Activated T-helper 17 cell treated with anti-CD3 and anti-CD28 coated beads, Interleukin-2, amount 50 U/mL, for 72 hours (primary cell): ENCODE measurements around the gene DYNC2H1. TPM values are rescaled to one million over a fixed set of nuclear protein-coding genes. Genes with fewer than 3 reads are reported as not detected.
"Not testable (repeated sequence)": the region's sequence is repeated elsewhere in the genome, so short reads cannot be mapped to it uniquely, and the experiment has no call there.

Source experiments
- ATAC-seq: fragments of 150-1000 bp; cut with Tn5 transposase; replicated peaks from 2 replicates; pipeline ENCODE4 v1.10.0; 2021; ENCODE audit warnings: mild to moderate bottlenecking, moderate library complexity
- H3K27ac Mint-ChIP-seq: one replicate; pipeline ENCODE4 v1.8.0; 2022; ENCODE audit warnings: mixed read lengths
- H3K27me3 Mint-ChIP-seq: one replicate; pipeline ENCODE4 v1.8.0; 2022; ENCODE audit warnings: mixed read lengths
- H3K36me3 Mint-ChIP-seq: one replicate; pipeline ENCODE4 v1.8.0; 2022; ENCODE audit warnings: low read depth, mild to moderate bottlenecking, mixed read lengths
- H3K4me1 Mint-ChIP-seq: one replicate; pipeline ENCODE4 v1.8.0; 2022; ENCODE audit warnings: mixed read lengths
- H3K4me3 Mint-ChIP-seq: one replicate; pipeline ENCODE4 v1.8.0; 2022; ENCODE audit warnings: mild to moderate bottlenecking, mixed read lengths
- H3K9me3 Mint-ChIP-seq: one replicate; pipeline ENCODE4 v1.8.0; 2022; ENCODE audit warnings: mixed read lengths
- total RNA-seq, 2 donors: library from RNA; stranded (reverse); gene quantifications; one replicate each; pipeline ENCODE4 v1.2.3, GENCODE V29; 2022

Gene DYNC2H1
- total RNA-seq, 2 donors from 2014 or later: 2.2 to 2.5 TPM

DNA sequence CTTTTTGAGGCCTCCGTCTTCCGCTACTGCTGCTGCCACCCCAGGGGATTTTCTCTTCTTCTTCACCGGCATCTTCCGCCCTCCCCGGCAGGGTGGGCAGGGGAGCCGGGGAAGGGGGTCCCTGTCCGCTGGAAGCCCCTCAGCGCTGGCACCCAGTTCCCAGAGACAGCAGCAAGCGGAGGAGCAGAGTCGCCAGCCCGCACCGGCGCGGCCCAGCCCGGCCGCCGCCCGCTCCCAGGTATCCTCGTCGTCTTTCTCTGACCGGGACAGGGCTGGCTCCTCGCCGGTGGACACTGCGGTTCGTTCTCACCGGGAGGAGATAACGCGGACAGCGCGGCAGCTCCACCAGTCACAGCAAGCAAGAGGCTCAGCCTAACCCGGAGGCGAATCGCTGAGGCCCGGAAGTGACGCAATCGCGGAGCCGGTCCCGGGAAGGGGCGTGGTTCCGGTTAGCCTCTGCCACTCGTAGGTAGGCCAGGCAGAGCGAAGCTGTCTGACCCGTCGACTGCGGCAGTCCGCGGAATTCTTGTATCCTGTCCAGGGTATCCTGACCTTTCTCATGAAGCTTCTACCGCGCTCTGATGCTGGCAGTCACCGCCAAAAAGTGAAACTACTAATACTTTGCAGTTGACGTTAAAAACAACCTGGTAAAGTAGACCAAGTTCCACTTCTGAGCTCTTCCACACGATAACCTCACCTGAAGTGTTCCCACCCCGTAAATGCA lies 17.3 kb upstream of the DYNC2H1 start, which contains the start of gene DCUN1D5:
Gene DCUN1D5 (minus strand): TSS at position 360 of the 724 bp plus-strand sequence. CDS start 288 bp downstream, at position 72.
- H3K4me3 Mint-ChIP-seq: peak within 1 kb of the TSS; percentile 90

DNA sequence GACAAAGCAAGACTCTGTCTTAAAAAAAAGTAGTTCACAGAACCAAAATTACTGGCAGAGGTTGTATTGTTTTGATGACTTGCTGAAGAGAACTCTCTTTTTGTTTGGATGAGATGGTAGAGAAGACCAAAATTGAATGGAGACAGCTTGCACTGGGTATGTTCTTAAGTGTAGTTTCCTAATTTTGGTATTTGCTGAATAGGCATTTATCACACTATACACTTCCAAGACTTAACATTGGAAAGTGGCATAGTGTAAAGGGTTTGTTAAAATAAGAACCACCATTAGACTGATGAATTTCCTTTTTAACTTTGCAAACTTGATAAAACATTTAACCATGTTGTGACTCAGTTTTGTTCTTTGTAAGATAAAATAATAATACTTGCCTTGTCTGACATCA lies 11.9 kb upstream of the DYNC2H1 start:
- Mint-ChIP-seq H3K9me3 (no peaks in the 10 kb centered on the region), H3K36me3 (no peaks in the 10 kb centered on the region)

More for the DNA sequence above, 17.3 kb upstream of the DYNC2H1 start, which contains the start of gene DCUN1D5:
- H3K27ac Mint-ChIP-seq: peak within 1 kb of the TSS; percentile 87
- no peaks in the 10 kb centered on the region for H3K9me3 Mint-ChIP-seq
- peak; percentile 100 for ATAC-seq
- H3K27me3 Mint-ChIP-seq: peaks cover 23% of the 10 kb centered on the region
- H3K4me1 Mint-ChIP-seq: no peaks in the 10 kb centered on the region
- peaks cover 39% of the 10 kb centered on the region for H3K36me3 Mint-ChIP-seq

DNA sequence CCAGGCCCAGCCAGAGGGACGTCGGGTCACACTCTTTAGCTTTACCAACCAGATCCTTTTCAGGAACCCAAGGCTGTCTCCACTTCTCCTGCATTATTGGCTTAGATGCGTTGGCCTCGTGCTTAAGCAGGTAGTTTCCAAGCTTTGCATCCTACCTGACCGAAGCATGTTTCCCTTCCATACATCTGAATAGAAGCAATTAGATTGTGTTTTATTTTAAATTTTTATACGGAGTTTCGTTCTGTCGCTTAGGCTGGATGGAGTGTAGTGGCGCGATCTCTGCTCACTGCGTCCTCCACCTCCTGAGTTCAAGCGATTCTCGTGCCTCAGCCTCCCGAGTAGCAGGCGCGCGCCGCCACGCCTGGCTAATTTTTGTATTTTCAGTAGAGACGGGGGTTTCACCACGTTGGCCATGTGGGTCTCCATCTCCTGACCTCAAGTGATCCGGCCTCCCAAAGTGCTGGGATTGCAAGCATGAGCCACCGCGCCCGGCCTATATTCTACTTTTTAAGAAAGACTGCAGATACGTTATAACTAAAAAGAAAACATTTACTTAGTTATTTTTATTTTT lies 677 bp downstream of the DYNC2H1 start:
- Mint-ChIP-seq H3K27ac (peak overlapping the region; percentile 89), H3K4me3 (peak overlapping the region; percentile 92), H3K9me3 (no peaks in the 10 kb centered on the region), H3K36me3 (peaks cover 7% of the 10 kb centered on the region), H3K27me3 (no peaks in the 10 kb centered on the region), H3K4me1 (peaks cover 4% of the 10 kb centered on the region)
- ATAC-seq: no peak

More for the DNA sequence above, 11.9 kb upstream of the DYNC2H1 start:
- H3K4me3 Mint-ChIP-seq: no peak overlapping the region
- ATAC-seq: no peak
- no peaks in the 10 kb centered on the region for H3K4me1 Mint-ChIP-seq
- H3K27me3 Mint-ChIP-seq: peaks cover 47% of the 10 kb centered on the region
- no peak overlapping the region for H3K27ac Mint-ChIP-seq

DNA sequence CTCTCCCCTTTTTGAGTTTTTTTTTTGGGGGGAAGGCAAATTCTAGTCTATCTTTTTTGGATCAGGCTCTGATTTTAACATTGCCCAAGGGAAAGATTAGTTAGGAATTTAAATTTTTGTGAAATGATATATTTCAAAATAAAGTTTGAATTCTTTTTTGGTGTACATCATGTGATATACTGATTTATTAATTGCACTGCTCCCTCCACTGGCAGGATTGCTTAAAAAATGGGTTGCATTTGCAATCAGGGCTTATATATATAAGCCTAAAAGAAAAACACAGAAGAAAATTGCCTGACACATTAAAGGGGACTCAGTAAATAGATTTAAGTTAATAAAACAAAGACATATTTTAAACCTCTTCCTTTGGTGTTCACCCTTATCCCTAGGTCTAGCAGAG lies 1.2 kb downstream of the DYNC2H1 start:
- Mint-ChIP-seq H3K27ac (peak overlapping the region; percentile 89), H3K4me1 (peaks cover 4% of the 10 kb centered on the region), H3K9me3 (no peaks in the 10 kb centered on the region), H3K27me3 (no peaks in the 10 kb centered on the region), H3K36me3 (peaks cover 7% of the 10 kb centered on the region), H3K4me3 (peak overlapping the region; percentile 92)
- no peak for ATAC-seq

DNA sequence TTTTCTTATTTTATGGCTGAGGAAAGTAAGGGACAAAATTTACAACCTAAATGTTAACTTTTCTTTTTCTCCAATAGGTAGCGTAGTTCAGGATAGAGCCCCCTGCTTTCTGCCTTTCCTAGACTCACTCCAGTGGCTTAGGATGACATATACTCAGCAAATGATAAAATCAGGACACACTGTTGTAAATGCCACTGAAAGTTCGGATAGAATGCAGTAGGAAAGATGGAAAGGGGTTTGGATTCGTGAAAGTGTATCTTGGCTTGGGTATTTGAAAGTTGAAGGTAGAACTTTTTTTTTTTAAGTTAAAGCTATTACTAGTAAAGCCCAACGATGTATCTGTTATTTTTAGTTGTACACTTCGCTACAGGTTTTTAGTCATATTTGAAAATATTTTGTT lies 2.2 kb downstream of the DYNC2H1 start:
- no peak for ATAC-seq
- no peaks in the 10 kb centered on the region for H3K27me3 Mint-ChIP-seq

DNA sequence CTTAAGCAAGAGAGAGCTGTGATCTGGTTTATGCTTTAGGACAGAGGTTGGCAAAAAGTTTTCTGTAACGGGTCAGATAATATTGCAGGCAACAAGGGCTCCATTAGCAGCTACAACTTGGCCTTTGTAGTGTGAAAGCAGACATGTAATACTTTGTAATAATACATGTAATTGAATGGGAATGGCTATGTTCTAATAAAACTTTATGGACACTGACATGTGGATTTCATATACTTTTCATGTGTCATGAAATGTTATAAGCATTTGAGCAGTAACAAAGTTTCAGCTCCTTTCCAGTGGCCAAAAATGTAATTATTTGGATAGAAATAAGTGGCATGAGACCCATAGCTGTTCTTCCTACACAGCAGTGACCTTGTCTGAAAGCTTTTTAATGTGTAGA lies 3.1 kb downstream of the DYNC2H1 start:
- no peak overlapping the region for H3K27ac Mint-ChIP-seq
- H3K36me3 Mint-ChIP-seq: peaks cover 7% of the 10 kb centered on the region
- no peak overlapping the region for H3K4me3 Mint-ChIP-seq
- H3K27me3 Mint-ChIP-seq: no peaks in the 10 kb centered on the region
- no peaks in the 10 kb centered on the region for H3K9me3 Mint-ChIP-seq
- no peak for ATAC-seq
- peaks cover 4% of the 10 kb centered on the region for H3K4me1 Mint-ChIP-seq

More for the DNA sequence above, 2.2 kb downstream of the DYNC2H1 start:
- Mint-ChIP-seq H3K4me3 (no peak overlapping the region), H3K36me3 (peaks cover 7% of the 10 kb centered on the region), H3K4me1 (peaks cover 4% of the 10 kb centered on the region), H3K27ac (no peak overlapping the region), H3K9me3 (no peaks in the 10 kb centered on the region)

DNA sequence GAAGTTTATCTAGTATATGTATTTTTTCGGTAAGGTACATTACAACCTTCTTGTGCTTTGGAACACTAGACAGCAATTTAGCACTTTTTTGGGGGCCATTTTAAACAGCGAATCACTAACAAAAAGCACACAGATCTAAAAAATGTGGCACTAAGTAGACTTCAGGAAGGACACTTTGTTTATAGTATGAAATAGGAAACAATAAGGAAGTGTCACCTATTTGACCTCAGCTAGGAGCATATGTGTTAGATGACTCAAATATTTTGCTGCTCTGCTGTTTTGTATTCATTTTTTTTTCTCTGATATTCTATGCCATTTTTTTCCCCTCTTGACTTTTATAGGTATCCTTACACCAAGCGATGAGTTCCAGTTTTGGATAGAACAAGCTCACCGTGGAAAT lies 5.6 kb downstream of the DYNC2H1 start:
- Mint-ChIP-seq H3K36me3 (no peaks in the 10 kb centered on the region), H3K4me1 (no peaks in the 10 kb centered on the region), H3K9me3 (no peaks in the 10 kb centered on the region), H3K4me3 (no peak overlapping the region), H3K27me3 (no peaks in the 10 kb centered on the region), H3K27ac (no peak overlapping the region)
- ATAC-seq: no peak

DNA sequence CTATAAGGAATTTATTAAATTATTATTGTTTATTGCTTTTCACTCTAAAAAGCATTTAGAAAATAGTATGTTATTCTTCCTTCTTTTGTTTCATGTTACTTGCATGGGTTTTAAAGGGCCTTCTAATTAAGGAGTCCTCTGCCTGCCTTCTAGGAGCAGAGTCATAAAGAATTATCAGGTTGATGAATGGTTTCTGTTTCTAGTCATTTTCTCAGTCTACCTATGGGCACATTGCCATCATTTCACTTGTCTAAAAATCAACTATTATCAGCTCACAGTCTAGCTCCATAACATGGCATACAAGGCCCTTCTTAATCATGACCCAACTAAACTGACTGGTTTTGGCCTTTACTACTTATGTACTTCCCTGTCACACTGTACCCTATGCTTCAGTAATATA lies 16.2 kb downstream of the DYNC2H1 start:
- no peak overlapping the region for H3K4me3 Mint-ChIP-seq
- H3K9me3 Mint-ChIP-seq: no peaks in the 10 kb centered on the region
- H3K36me3 Mint-ChIP-seq: no peaks in the 10 kb centered on the region
- H3K4me1 Mint-ChIP-seq: no peaks in the 10 kb centered on the region
- no peak overlapping the region for H3K27ac Mint-ChIP-seq
- ATAC-seq: peak; percentile 35
- no peaks in the 10 kb centered on the region for H3K27me3 Mint-ChIP-seq

DNA sequence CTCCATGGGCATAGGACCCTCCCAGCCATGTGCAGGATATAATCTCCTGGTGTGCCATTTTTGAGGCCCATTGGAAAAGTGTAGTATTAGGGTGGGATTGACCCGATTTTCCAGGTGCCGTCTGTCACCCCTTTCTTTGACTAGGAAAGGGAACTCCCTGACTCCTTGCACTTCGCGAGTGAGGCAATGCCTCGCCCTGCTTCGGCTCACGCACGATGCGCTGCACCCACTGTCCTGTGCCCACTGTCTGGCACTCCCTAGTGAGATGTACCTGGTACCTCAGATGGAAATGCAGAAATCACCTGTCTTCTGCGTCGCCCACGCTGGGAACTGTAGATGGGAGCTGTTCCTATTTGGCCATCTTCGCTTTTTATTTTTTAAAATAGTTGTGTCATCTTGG lies 32.8 kb downstream of the DYNC2H1 start:
- H3K4me1 Mint-ChIP-seq, H3K27ac Mint-ChIP-seq, H3K36me3 Mint-ChIP-seq, ATAC-seq, H3K9me3 Mint-ChIP-seq, H3K27me3 Mint-ChIP-seq, H3K4me3 Mint-ChIP-seq: not testable (repeated sequence)

DNA sequence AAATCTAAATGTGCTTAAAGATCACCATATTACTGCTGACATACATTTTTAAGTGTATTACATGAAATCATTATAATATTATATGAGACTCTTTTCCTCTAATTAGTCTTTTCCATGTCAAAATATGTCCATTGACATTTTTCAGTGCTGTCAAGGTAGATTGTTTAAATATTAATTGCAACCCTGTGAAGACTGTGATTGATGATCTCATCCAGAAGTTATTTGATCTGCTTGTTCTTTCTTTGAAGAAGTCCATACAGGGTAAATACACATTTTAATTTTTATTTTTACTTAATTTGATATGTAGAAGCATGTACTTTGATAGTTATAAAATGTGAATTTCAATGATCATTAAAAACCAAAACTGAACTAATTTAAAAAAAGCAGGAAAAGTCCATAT lies 38.4 kb downstream of the DYNC2H1 start:
- Mint-ChIP-seq H3K4me3 (no peak overlapping the region), H3K9me3 (no peaks in the 10 kb centered on the region), H3K36me3 (no peaks in the 10 kb centered on the region), H3K27me3 (no peaks in the 10 kb centered on the region), H3K27ac (no peak overlapping the region), H3K4me1 (no peaks in the 10 kb centered on the region)
- ATAC-seq: no peak

DNA sequence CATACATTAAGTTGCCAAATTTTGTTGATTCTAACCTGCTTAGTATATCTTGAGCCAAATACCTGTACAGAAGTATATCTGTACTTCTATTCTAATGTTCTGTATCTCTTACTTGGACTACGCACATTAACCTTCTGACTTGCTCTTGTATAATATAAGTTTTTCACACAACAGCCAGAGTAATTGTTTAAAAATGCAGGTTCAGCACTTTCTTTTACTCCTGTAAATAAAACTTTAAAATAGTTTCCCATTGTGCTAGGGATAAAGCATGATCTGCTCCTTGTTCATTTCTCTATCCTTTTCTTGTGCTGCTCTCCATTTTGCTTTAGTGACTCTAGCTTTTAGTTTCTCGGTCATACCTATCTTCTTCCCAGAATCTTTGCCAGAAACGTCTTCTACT lies 48.3 kb downstream of the DYNC2H1 start:
- ATAC-seq: no peak
- no peaks in the 10 kb centered on the region for H3K9me3 Mint-ChIP-seq
- H3K27ac Mint-ChIP-seq: no peak overlapping the region
- no peak overlapping the region for H3K4me3 Mint-ChIP-seq
- H3K4me1 Mint-ChIP-seq: no peaks in the 10 kb centered on the region
- H3K27me3 Mint-ChIP-seq: no peaks in the 10 kb centered on the region
- H3K36me3 Mint-ChIP-seq: no peaks in the 10 kb centered on the region

DNA sequence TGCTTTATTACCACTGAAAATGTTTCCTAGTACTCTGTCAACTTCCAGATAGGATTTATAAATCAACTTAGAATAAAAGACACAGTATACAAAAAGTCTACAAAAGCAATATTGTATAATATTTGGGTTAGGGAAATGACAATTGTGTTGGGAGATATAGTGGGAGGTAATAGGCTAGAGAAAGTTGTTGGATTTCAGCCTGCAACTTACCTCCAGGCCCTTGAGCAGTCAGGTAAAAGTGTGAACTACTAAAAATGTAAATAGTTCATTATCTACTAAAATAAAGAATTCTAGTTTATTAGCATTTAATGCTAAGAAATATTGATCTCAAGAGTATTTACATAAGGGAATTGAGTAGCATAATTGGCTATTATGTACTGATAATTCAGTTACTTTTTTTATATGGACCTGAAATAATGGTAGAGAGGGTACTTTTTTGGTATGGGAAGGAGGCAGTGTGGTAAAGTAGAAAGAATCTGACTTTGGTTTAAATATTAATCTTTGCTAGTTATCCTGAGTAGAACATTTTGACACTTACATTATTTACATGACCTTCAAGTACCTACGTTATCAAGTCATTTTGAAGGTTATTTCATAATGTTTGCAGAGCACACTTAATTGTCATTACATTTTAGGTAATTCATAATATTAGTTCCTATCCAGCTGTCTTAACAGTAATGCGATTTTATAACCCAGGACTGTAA lies 55.0 kb downstream of the DYNC2H1 start:
- no peaks in the 10 kb centered on the region for H3K36me3 Mint-ChIP-seq
- no peak overlapping the region for H3K4me3 Mint-ChIP-seq
- no peak for ATAC-seq
- no peak overlapping the region for H3K27ac Mint-ChIP-seq
- no peaks in the 10 kb centered on the region for H3K4me1 Mint-ChIP-seq
- H3K9me3 Mint-ChIP-seq: no peaks in the 10 kb centered on the region
- H3K27me3 Mint-ChIP-seq: no peaks in the 10 kb centered on the region

DNA sequence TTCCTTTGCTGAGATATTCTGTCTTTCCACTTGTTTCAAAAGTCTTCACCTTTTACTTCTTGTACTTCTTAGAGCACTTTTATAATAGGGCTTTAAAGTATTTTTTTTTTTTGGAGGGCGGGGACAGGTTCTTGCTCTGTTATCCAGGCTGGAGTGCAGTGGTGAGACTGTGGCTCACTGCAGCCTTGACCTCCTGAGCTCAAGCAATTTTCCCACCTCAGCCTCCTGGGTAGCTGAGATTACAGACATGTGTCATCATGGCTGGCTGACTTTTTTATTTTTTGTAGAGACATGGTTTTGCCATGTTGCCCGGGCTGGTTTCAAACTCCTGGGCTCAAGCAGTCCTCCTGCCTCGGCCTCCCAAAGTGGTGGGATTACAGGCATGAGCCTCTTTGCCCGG lies 57.9 kb downstream of the DYNC2H1 start:
- Mint-ChIP-seq H3K36me3 (no peaks in the 10 kb centered on the region), H3K4me1 (no peaks in the 10 kb centered on the region), H3K27me3 (no peaks in the 10 kb centered on the region), H3K27ac (no peak overlapping the region), H3K9me3 (no peaks in the 10 kb centered on the region), H3K4me3 (no peak overlapping the region)
- no peak for ATAC-seq

DNA sequence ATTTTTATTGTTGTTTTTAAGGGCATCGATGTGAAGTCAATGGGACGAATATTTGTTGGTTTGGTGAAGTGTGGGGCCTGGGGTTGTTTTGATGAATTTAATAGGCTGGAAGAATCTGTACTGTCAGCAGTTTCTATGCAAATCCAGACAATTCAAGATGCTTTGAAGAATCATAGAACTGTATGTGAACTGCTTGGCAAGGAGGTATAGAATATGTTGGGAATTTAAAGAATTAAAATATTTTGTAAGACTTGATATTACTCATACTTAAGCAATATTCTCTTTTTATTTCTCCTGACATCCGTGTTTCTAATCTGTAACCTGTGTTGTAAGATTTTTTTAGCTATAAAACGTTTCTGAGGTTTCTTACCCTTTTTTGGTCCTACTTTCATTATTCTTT lies 61.6 kb downstream of the DYNC2H1 start:
- Mint-ChIP-seq H3K4me1 (no peaks in the 10 kb centered on the region), H3K9me3 (no peaks in the 10 kb centered on the region), H3K27ac (no peak overlapping the region), H3K4me3 (no peak overlapping the region), H3K36me3 (no peaks in the 10 kb centered on the region), H3K27me3 (no peaks in the 10 kb centered on the region)
- no peak for ATAC-seq
